ENCODE data around the gene TMCO2.

DNA sequence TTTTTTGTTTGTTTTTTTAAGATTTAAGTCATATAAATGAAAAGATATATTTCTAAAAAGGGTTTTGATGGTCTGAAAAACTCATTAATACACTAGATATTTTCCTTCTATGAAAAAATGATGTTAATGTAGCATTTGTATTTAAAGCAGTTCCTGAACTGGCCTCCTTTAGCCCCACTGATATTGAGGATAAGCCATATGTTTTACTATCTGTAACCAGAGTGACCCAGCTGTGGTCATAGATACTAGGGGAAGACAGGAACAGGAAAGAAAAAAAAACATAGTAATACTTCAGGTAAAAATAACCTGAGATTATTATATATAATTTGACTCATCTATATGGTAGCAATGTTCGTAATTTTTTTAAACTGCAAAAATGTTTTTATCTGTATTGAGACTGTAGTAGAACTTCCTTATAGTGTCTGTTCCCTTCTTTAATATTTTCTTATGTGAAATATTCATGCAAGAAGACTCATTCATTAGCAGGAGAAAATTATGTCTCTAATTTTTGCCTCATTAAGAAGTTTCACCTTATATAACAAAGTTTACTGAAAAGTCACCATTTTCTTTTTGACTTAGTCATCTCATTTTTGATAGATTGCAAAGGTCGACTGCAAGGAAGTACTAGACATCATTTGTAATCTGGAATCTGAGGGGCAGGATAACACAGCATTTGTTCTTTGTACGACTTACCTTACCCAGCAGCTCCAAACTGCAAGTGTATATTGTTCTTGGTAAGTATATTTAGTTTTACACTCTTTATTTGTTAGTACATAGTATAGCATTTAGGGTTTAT is 25.6 kb upstream of the TMCO2 start:
- TF ChIP-seq EZH2 (IDR thresholded peaks at IDR 0.05; ENCODE audit: borderline replicate concordance, low read depth, low read length, severe bottlenecking) = no peak
- TF ChIP-seq, protein P1, sequence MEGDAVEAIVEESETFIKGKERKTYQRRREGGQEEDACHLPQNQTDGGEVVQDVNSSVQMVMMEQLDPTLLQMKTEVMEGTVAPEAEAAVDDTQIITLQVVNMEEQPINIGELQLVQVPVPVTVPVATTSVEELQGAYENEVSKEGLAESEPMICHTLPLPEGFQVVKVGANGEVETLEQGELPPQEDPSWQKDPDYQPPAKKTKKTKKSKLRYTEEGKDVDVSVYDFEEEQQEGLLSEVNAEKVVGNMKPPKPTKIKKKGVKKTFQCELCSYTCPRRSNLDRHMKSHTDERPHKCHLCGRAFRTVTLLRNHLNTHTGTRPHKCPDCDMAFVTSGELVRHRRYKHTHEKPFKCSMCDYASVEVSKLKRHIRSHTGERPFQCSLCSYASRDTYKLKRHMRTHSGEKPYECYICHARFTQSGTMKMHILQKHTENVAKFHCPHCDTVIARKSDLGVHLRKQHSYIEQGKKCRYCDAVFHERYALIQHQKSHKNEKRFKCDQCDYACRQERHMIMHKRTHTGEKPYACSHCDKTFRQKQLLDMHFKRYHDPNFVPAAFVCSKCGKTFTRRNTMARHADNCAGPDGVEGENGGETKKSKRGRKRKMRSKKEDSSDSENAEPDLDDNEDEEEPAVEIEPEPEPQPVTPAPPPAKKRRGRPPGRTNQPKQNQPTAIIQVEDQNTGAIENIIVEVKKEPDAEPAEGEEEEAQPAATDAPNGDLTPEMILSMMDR (IDR thresholded peaks at IDR 0.05; ENCODE audit: borderline replicate concordance, extremely low read depth, low read length, poor library complexity, severe bottlenecking) = no peak
